Measurements from ENCODE around the gene FBXL7. TPM values are rescaled to one million over a fixed set of nuclear protein-coding genes. Genes with fewer than 3 reads are reported as not detected.

The FBXL7 gene
- polyA plus RNA-seq, 1 donor from 2014 or later, result 0.24 TPM

DNA sequence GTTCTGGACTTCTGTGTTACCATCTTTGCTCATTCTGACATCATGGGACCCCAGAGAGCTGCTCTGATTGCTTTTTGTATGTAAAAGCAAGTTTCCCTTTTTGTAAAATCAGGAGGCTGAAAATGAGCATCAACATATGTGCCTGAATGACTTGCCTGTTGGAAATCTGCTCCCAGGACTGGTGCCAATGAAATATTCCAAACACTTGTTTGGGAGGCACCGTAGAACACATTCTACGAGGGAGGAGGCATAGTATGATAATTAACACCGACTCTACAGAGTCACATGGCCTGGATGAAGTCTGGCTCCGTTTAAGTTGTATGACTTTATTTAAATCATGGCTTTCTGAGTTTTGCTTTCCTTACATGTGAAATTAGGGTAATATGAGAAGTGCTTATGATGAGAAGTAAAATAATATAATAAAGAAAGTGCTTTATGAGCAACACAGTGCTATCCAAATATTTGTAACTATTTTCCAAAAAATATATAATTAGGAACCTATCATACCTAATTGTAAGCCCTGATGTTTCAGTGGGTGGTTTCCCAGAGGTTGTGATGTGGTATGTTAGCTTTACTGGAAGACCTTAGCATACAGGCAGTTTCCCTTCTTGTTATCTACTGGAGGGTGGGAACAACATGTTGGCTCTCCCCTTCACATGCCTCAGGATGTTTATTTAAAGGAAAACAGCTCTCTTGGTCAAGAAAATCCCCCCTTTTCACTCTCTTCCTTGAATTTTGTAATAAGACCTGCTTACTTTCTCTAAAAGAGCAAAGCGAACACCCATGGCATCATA, 238.1 kb downstream of the FBXL7 start:
- H3K79me2 ChIP-seq (replicated peaks; ENCODE audit: insufficient read depth, low read length), result no peaks in the 10 kb centered on the region
- no peaks in the 10 kb centered on the region for H3K9me3 ChIP-seq (ENCODE audit: low read length)
- H3K4me2 ChIP-seq (ENCODE audit: low read length), result no peak overlapping the region
- H3K27me3 ChIP-seq (ENCODE audit: insufficient read depth, low read depth, low read length), result no peaks in the 10 kb centered on the region
- no peaks in the 10 kb centered on the region for H4K20me1 ChIP-seq (ENCODE audit: insufficient read depth)
- no peak overlapping the region for H3K9ac ChIP-seq (ENCODE audit: low read length)
- TF ChIP-seq REST (IDR thresholded peaks at IDR 0.05; ENCODE audit: borderline replicate concordance) (no peak), MXI1 (conservative IDR thresholded peaks at IDR 0.05; ENCODE audit: poor library complexity, severe bottlenecking) (no peak)
- TF ChIP-seq, protein P1, sequence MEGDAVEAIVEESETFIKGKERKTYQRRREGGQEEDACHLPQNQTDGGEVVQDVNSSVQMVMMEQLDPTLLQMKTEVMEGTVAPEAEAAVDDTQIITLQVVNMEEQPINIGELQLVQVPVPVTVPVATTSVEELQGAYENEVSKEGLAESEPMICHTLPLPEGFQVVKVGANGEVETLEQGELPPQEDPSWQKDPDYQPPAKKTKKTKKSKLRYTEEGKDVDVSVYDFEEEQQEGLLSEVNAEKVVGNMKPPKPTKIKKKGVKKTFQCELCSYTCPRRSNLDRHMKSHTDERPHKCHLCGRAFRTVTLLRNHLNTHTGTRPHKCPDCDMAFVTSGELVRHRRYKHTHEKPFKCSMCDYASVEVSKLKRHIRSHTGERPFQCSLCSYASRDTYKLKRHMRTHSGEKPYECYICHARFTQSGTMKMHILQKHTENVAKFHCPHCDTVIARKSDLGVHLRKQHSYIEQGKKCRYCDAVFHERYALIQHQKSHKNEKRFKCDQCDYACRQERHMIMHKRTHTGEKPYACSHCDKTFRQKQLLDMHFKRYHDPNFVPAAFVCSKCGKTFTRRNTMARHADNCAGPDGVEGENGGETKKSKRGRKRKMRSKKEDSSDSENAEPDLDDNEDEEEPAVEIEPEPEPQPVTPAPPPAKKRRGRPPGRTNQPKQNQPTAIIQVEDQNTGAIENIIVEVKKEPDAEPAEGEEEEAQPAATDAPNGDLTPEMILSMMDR (IDR thresholded peaks at IDR 0.05; ENCODE audit: poor library complexity, severe bottlenecking), result no peak
- H3K27ac ChIP-seq (ENCODE audit: low read length), result no peak overlapping the region
- no peaks in the 10 kb centered on the region for H3K36me3 ChIP-seq (ENCODE audit: insufficient read depth, low read length)
- H2AFZ ChIP-seq (ENCODE audit: low read depth, low read length), result no peak overlapping the region
- no peaks in the 10 kb centered on the region for H3F3A ChIP-seq (ENCODE audit: insufficient read depth, low read length, poor library complexity, severe bottlenecking)
- H3K9me2 ChIP-seq (ENCODE audit: insufficient read depth, low read length), result no peaks in the 10 kb centered on the region
- no peak overlapping the region for H3K4me3 ChIP-seq (ENCODE audit: low read length)

GRCh38 chr5:15740383-15740782, 240.4 kb downstream of the FBXL7 start:
- no peaks in the 10 kb centered on the region for H3K36me3 ChIP-seq (ENCODE audit: insufficient read depth, low read length)
- no peak overlapping the region for H3K9ac ChIP-seq (ENCODE audit: low read length)
- TF ChIP-seq RAD21 (conservative IDR thresholded peaks at IDR 0.05) (no peak), REST (IDR thresholded peaks at IDR 0.05; ENCODE audit: borderline replicate concordance) (no peak), TAF1 (IDR thresholded peaks at IDR 0.05; ENCODE audit: low read depth) (no peak)
- H3K9me3 ChIP-seq (ENCODE audit: low read length), result no peaks in the 10 kb centered on the region
- H3K4me2 ChIP-seq (ENCODE audit: low read length), result no peak overlapping the region
- no peaks in the 10 kb centered on the region for H3K9me2 ChIP-seq (ENCODE audit: insufficient read depth, low read length)
- H3K79me2 ChIP-seq (replicated peaks; ENCODE audit: insufficient read depth, low read length), result no peaks in the 10 kb centered on the region
- H3K27ac ChIP-seq (ENCODE audit: low read length), result no peak overlapping the region
- no peaks in the 10 kb centered on the region for H4K20me1 ChIP-seq (ENCODE audit: insufficient read depth)
- H3K27me3 ChIP-seq (ENCODE audit: insufficient read depth, low read depth, low read length), result no peaks in the 10 kb centered on the region
- H3F3A ChIP-seq (ENCODE audit: insufficient read depth, low read length, poor library complexity, severe bottlenecking), result no peaks in the 10 kb centered on the region
- H2AFZ ChIP-seq (ENCODE audit: low read depth, low read length), result no peak overlapping the region
- H3K4me3 ChIP-seq (ENCODE audit: low read length), result no peak overlapping the region
